HepG2 (cell line): ENCODE measurements around the gene IZUMO4. TPM values are rescaled to one million over a fixed set of nuclear protein-coding genes. Genes with fewer than 3 reads are reported as not detected.

Experiments
- AGO2 ChIP-seq: fragments of 200-400 bp; formaldehyde crosslinking; optimal IDR thresholded peaks from 2 replicates; pipeline ENCODE3; 2017; ENCODE audit warnings: mild to moderate bottlenecking, low read depth, low read length, moderate library complexity
- ATF7 ChIP-seq, 2 experiments: fragments of 450-650 bp in 1 of 2; sonication (generic) in 1 of 2; formaldehyde crosslinking in 1 of 2; IDR thresholded peaks; 2 replicates each; pipeline versions ENCODE4 v1.4.0 to v1.6.1; 2016 to 2020; ENCODE audit warnings: antibody characterized with exemption in 1 of 2, mild to moderate bottlenecking in 1 of 2, missing genetic modification reagents in 1 of 2
- CREB1 ChIP-seq, 2 experiments: fragments of 450-650 bp in 1 of 2; IDR thresholded peaks; 2 replicates each; pipeline ENCODE4 v1.6.1; 2016 to 2017; ENCODE audit warnings: control low read depth in 1 of 2, mild to moderate bottlenecking in 1 of 2, missing compliant biosample characterization in 1 of 2, missing genetic modification characterization in 1 of 2
- GABPB1 ChIP-seq: IDR thresholded peaks from 2 replicates; pipeline ENCODE4 v1.6.1; 2016; ENCODE audit warnings: mild to moderate bottlenecking, missing genetic modification reagents, moderate library complexity, missing compliant biosample characterization
- HDAC6 ChIP-seq: fragments of 200-600 bp; sonication (generic); IDR thresholded peaks from 2 replicates; pipeline ENCODE4 v1.7.0; 2017; ENCODE audit warnings: mild to moderate bottlenecking, antibody characterized with exemption, low read length, low read depth
- MIXL1 ChIP-seq: IDR thresholded peaks from 2 replicates; pipeline ENCODE4 v1.6.1; 2016
- NFKBIZ ChIP-seq: IDR thresholded peaks from 2 replicates; pipeline ENCODE4 v1.6.1; 2018; ENCODE audit warnings: missing genetic modification reagents, missing compliant biosample characterization
- PCBP2 ChIP-seq: fragments of 200-400 bp; formaldehyde crosslinking; optimal IDR thresholded peaks from 2 replicates; pipeline ENCODE3; 2018; ENCODE audit warnings: low read length, low read depth; ENCODE audit not compliant: poor library complexity, severe bottlenecking
- RFX1 ChIP-seq: fragments of 450-650 bp; IDR thresholded peaks from 2 replicates; pipeline ENCODE4 v1.6.1; 2017
- RNF2 ChIP-seq: fragments of 450-650 bp; conservative IDR thresholded peaks from 2 replicates; pipeline ENCODE4 v1.6.1; 2016; ENCODE audit warnings: low read depth
- SSRP1 ChIP-seq: IDR thresholded peaks from 2 replicates; pipeline ENCODE4 v1.6.1; 2016; ENCODE audit warnings: control low read depth
- TFAP4 ChIP-seq: sonication (generic); IDR thresholded peaks from 2 replicates; pipeline ENCODE4 v1.6.1; 2016; ENCODE audit warnings: low read depth, borderline replicate concordance
- TOPORS ChIP-seq: sonication (generic); formaldehyde crosslinking; IDR thresholded peaks from 2 replicates; pipeline ENCODE4 v1.8.0; 2023; ENCODE audit warnings: mild to moderate bottlenecking, missing genetic modification reagents
- TRAFD1 ChIP-seq: sonication (generic); formaldehyde crosslinking; IDR thresholded peaks from 2 replicates; pipeline ENCODE4 v1.5.1; 2020; ENCODE audit warnings: missing genetic modification reagents, mild to moderate bottlenecking, borderline replicate concordance
- ZBTB26 ChIP-seq: IDR thresholded peaks from 2 replicates; pipeline ENCODE4 v1.6.1; 2016; ENCODE audit warnings: missing compliant biosample characterization, missing genetic modification reagents, borderline replicate concordance
- ZBTB3 ChIP-seq: sonication (generic); formaldehyde crosslinking; IDR thresholded peaks from 2 replicates; pipeline ENCODE4 v1.4.0; 2020; ENCODE audit warnings: low read depth, mild to moderate bottlenecking, moderate library complexity, missing genetic modification reagents, borderline replicate concordance
- ZBTB43 ChIP-seq: sonication (generic); formaldehyde crosslinking; conservative IDR thresholded peaks from 2 replicates; pipeline ENCODE4 v1.4.0; 2020; ENCODE audit warnings: missing genetic modification reagents
- ZBTB7B ChIP-seq: sonication (generic); formaldehyde crosslinking; IDR thresholded peaks from 2 replicates; pipeline ENCODE4 v1.4.0; 2020; ENCODE audit warnings: missing genetic modification reagents
- ZNF136 ChIP-seq: sonication (generic); formaldehyde crosslinking; IDR thresholded peaks from 2 replicates; pipeline ENCODE4 v1.8.1; 2022; ENCODE audit warnings: low read depth, mild to moderate bottlenecking, moderate library complexity, missing genetic modification reagents
- ZNF234 ChIP-seq: sonication (generic); formaldehyde crosslinking; conservative IDR thresholded peaks from 2 replicates; pipeline ENCODE4 v1.5.1; 2020; ENCODE audit warnings: mild to moderate bottlenecking, missing genetic modification reagents
- ZNF264 ChIP-seq: sonication (generic); formaldehyde crosslinking; IDR thresholded peaks from 2 replicates; pipeline ENCODE4 v1.4.0; 2020; ENCODE audit warnings: missing genetic modification reagents
- ZNF282 ChIP-seq: fragments of 450-650 bp; IDR thresholded peaks from 2 replicates; pipeline ENCODE4 v1.6.1; 2018; ENCODE audit not compliant: partially characterized antibody
- ZNF431 ChIP-seq: sonication (generic); formaldehyde crosslinking; IDR thresholded peaks from 2 replicates; pipeline ENCODE4 v1.9.0; 2022; ENCODE audit warnings: missing genetic modification reagents, low read depth, mild to moderate bottlenecking, borderline replicate concordance
- ZNF510 ChIP-seq: sonication (generic); formaldehyde crosslinking; IDR thresholded peaks from 2 replicates; pipeline ENCODE4 v1.4.0; 2020; ENCODE audit warnings: low read depth, mild to moderate bottlenecking, missing genetic modification reagents
- ZNF615 ChIP-seq: sonication (generic); formaldehyde crosslinking; IDR thresholded peaks from 2 replicates; pipeline ENCODE4 v1.5.0; 2020; ENCODE audit warnings: mild to moderate bottlenecking, missing genetic modification reagents, borderline replicate concordance
- ZNF703 ChIP-seq: sonication (generic); formaldehyde crosslinking; IDR thresholded peaks from 2 replicates; pipeline ENCODE4 v1.5.1; 2020; ENCODE audit warnings: missing genetic modification reagents, mild to moderate bottlenecking, moderate library complexity, borderline replicate concordance
- ZNF720 ChIP-seq: sonication (generic); formaldehyde crosslinking; IDR thresholded peaks from 2 replicates; pipeline ENCODE4 v1.4.0; 2020; ENCODE audit warnings: missing genetic modification reagents
- polyA plus RNA-seq, 8 experiments: library from polyadenylated mRNA; depleted of rRNA in 3 of 8; stranded (reverse) in 7 of 8; unstranded in 1 of 8; fragments of >200 nt; fragmentation: Illumina TruSeq in 4 of 8; extraction: Trizol in 4 of 8; gene quantifications; 2 replicates each; pipeline versions ENCODE4 v1.2.1 to v1.2.3, GENCODE V29; 2011 to 2016; ENCODE audit warnings: low read depth in 4 of 8, missing spikeins in 1 of 8, mixed read lengths in 1 of 8; ENCODE audit not compliant: insufficient read depth in 1 of 8
- total RNA-seq, 5 experiments: library from RNA; depleted of rRNA; stranded (reverse); fragments of >200 nt; fragmentation: Illumina TruSeq; extraction: Trizol; gene quantifications; 2 replicates each; pipeline ENCODE4 v1.2.3, GENCODE V29; 2016; ENCODE audit warnings: low read depth in 1 of 5

The IZUMO4 gene
- total and polyA plus RNA-seq, 2 of the 13 experiments (the other 11 are each of a cell fraction or from before 2014, with no cell fraction given): 0.77 to 3.9 TPM

GRCh38 chr19:2049741-2050348, 46.9 kb upstream of the IZUMO4 start (continued):
- TF ChIP-seq NFKBIZ (CRISPR knock-in tag) (0 out of 2 replicates have a peak, but pooled peaks have one; percentile 17), ZNF136 (CRISPR knock-in tag) (no peak), TRAFD1 (CRISPR knock-in tag) (no peak), MIXL1 (CRISPR knock-in tag) (no peak), PCBP2 (no peak), ATF7 (IDR thresholded peaks at IDR 0.05) (peak; percentile 55; the same call in 1 of the 2 replicates), ATF7 (CRISPR knock-in tag; IDR thresholded peaks at IDR 0.05) (no peak), RFX1 (no peak), ZNF264 (CRISPR knock-in tag) (no peak), ZNF431 (CRISPR knock-in tag) (no peak), CREB1 (IDR thresholded peaks at IDR 0.05) (0 out of 2 replicates have a peak, but pooled peaks have one; percentile 31), CREB1 (CRISPR knock-in tag; IDR thresholded peaks at IDR 0.05) (no peak), ZNF703 (no peak), TOPORS (CRISPR knock-in tag) (no peak), ZBTB43 (no peak), ZBTB26 (CRISPR knock-in tag) (no peak), ZBTB3 (CRISPR knock-in tag) (no peak), SSRP1 (no peak), ZNF282 (no peak), AGO2 (no peak), ZNF615 (CRISPR knock-in tag) (no peak), HDAC6 (no peak), ZNF510 (CRISPR knock-in tag) (no peak), GABPB1 (CRISPR knock-in tag) (no peak; the same call in 1 of the 2 replicates), ZBTB7B (no peak), ZNF234 (CRISPR knock-in tag) (no peak), TFAP4 (no peak), ZNF720 (no peak), RNF2 (no peak)
